C4-2B (cell line): ENCODE results near the gene PAX6.

ENCODE experiments used
- CTCF ChIP-seq: fragments of 450-650 bp; conservative IDR thresholded peaks from 2 replicates; pipeline ENCODE4 v1.5.1; 2017; ENCODE audit warnings: mild to moderate bottlenecking
- ZFX ChIP-seq: fragments of 450-650 bp; IDR thresholded peaks from 2 replicates; pipeline ENCODE4 v1.6.1; 2017

DNA sequence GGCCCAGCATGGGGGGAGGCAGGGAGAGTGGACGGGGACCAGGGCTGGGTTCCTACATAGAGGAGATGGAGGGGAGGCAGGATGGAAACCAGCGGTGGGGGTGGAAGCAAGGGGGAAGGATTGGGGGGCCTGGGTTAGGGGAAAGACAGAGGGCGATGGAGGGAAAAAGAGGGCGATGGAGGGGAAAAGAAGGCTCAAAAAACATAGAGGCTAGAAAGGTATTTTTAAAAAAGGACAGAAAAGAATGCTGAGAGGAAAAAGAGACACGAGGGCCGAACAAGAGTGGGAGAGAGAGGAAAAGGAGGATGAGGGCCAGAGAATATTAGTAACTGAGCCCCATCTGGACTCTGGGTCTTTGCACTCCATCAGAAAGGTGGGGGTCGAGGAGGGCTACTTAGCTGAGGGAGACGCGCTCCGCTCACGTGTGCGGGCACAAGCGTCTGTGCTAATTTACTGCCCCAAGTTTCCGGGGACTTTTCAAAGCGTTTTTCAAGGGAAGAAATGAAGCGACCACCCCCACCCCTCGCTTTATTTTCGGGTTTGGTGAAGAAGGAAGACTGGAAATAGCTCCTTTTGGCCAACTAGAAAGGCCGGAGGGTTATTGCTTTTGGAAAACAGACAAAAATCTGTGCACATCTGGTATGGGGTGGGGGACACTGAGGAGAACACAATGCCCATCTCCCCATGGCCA, 14.5 kb downstream of the PAX6 start:
- TF ChIP-seq CTCF (no peak), ZFX (no peak)
